IPS-11a (cell line): Measurements from ENCODE around the gene SPRR2A.
"Not testable (repeated sequence)": the region's sequence is repeated elsewhere in the genome, so short reads cannot be mapped to it uniquely, and the experiment has no call there.

Experiments
- H3K4me3 ChIP-seq: one replicate; pipeline ENCODE4 v1.5.1; 2013; ENCODE audit warnings: low read depth, low read length, control low read depth

SPRR2A gene

GRCh38 chr1:153025797-153026196 is 31.5 kb downstream of the SPRR2A start:
- no peak overlapping the region for H3K4me3 ChIP-seq

- no peak overlapping the region for H3K4me3 ChIP-seq
Measured at GRCh38 chr1:153024413-153024812, 32.9 kb downstream of the SPRR2A start.

GRCh38 chr1:153023109-153023508 is 34.2 kb downstream of the SPRR2A start:
- H3K4me3 ChIP-seq = no peak overlapping the region

GRCh38 chr1:153022340-153022739 is 35.0 kb downstream of the SPRR2A start:
- not testable (repeated sequence) for H3K4me3 ChIP-seq

GRCh38 chr1:153021829-153022228 is 35.5 kb downstream of the SPRR2A start:
- H3K4me3 ChIP-seq = not testable (repeated sequence)

- not testable (repeated sequence) for H3K4me3 ChIP-seq
Measured at GRCh38 chr1:153011235-153011758, 46.0 kb downstream of the SPRR2A start.
